KMS-11 (cell line): ENCODE measurements around the gene KRTAP10-9.
"Not testable (repeated sequence)": the region's sequence is repeated elsewhere in the genome, so short reads cannot be mapped to it uniquely, and the experiment has no call there.

Source experiments
- H2AFZ ChIP-seq: fragments of 200-600 bp; sonication (generic); 2 replicates; pipeline ENCODE4 v1.6.1; 2016; ENCODE audit warnings: antibody characterized with exemption, mixed run types, low read depth
- H3K27ac ChIP-seq: fragments of 200-600 bp; sonication (generic); 2 replicates; pipeline ENCODE4 v1.6.1; 2016; ENCODE audit warnings: mild to moderate bottlenecking, mixed run types
- H3K27me3 ChIP-seq: fragments of 200-600 bp; sonication (generic); 2 replicates; pipeline ENCODE4 v1.6.1; 2017; ENCODE audit warnings: mild to moderate bottlenecking, low read depth, mixed run types, moderate library complexity; ENCODE audit not compliant: insufficient read depth
- H3K36me3 ChIP-seq: fragments of 200-600 bp; sonication (generic); 2 replicates; pipeline ENCODE4 v1.6.1; 2017; ENCODE audit warnings: mild to moderate bottlenecking, mixed run types; ENCODE audit not compliant: insufficient read depth
- H3K4me1 ChIP-seq: fragments of 200-600 bp; sonication (generic); 2 replicates; pipeline ENCODE4 v1.6.1; 2016; ENCODE audit warnings: mild to moderate bottlenecking, low read depth, mixed run types; ENCODE audit not compliant: poor library complexity, severe bottlenecking
- H3K4me2 ChIP-seq: fragments of 200-600 bp; sonication (generic); 2 replicates; pipeline ENCODE4 v1.7.0; 2016; ENCODE audit warnings: mild to moderate bottlenecking, mixed run types
- H3K4me3 ChIP-seq: fragments of 200-600 bp; sonication (generic); IDR thresholded peaks from 2 replicates; pipeline ENCODE4 v1.6.1; 2017; ENCODE audit warnings: low read depth, low read length, mixed read lengths; ENCODE audit not compliant: insufficient read depth
- H3K79me2 ChIP-seq: fragments of 200-600 bp; sonication (generic); 2 replicates; pipeline ENCODE4 v1.6.1; 2016; ENCODE audit warnings: low read depth, mixed run types; ENCODE audit not compliant: insufficient read depth
- H3K9ac ChIP-seq: fragments of 200-600 bp; sonication (generic); 2 replicates; pipeline ENCODE4 v1.6.1; 2016; ENCODE audit warnings: mild to moderate bottlenecking, mixed run types
- H4K20me1 ChIP-seq: fragments of 200-600 bp; sonication (generic); 2 replicates; pipeline ENCODE4 v1.6.1; 2016; ENCODE audit warnings: mild to moderate bottlenecking, mixed run types; ENCODE audit not compliant: insufficient read depth
- CTCF ChIP-seq: fragments of 200-600 bp; sonication (generic); conservative IDR thresholded peaks from 2 replicates; pipeline ENCODE4 v1.6.1; 2017; ENCODE audit warnings: low read depth, mild to moderate bottlenecking, antibody characterized with exemption, low read length, moderate library complexity, mixed read lengths

Gene KRTAP10-9

GRCh38 chr21:44632067-44632466 is 5.2 kb downstream of the KRTAP10-9 start:
- Histone ChIP-seq H3K9ac (no peak overlapping the region), H3K27ac (no peak overlapping the region), H3K36me3 (no peaks in the 10 kb centered on the region), H3K4me2 (no peak overlapping the region), H2AFZ (no peak overlapping the region), H3K4me3 (no peak overlapping the region), H4K20me1 (no peaks in the 10 kb centered on the region), H3K4me1 (no peaks in the 10 kb centered on the region), H3K27me3 (peaks cover 12% of the 10 kb centered on the region; the same call in 1 of the 2 replicates), H3K79me2 (no peaks in the 10 kb centered on the region)
- no peak for TF ChIP-seq CTCF

DNA sequence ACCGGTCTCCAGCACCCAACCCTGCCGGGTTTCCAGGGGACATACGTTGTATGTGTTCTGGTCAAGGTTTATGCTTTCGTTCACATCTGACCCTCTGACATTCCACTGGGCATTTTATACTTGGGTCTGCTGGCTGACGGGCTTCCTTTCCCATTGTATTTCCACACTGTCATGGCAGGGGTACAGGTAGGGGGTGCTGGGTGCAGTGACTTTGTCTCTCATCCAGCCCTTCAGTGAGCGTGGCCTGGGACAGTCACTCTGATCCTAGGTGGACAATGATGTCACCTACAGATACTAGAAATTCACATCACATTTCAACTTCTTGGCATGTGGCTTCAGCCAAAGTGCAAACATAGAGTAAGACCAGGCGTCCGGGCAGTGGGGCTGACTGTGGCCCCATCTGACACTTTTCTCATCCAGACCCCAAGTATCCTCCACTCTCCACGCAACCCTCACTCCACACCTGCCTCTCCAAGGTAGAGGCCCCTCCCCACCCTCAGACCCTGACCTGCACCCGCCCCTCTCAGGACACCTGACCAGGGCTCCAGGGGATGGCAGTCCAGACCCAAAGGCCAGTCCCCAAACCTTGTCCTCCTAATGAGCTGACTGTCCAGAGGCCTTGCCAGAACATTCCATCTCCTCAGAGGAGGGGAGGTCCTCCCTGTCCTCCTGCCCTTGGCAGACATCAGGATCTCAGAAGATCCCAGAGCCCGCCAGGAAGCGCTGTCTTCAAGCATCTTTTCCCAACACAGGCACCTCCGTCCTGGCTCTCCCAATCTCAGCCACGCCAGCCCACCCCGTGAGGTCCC is 9.5 kb downstream of the KRTAP10-9 start:
- no peaks in the 10 kb centered on the region for H3K79me2 ChIP-seq
- H3K36me3 ChIP-seq, result no peaks in the 10 kb centered on the region
- no peak overlapping the region for H2AFZ ChIP-seq
- no peak overlapping the region for H3K4me3 ChIP-seq
- H3K9ac ChIP-seq, result no peak overlapping the region
- no peak for TF ChIP-seq CTCF
- H4K20me1 ChIP-seq, result no peaks in the 10 kb centered on the region
- no peaks in the 10 kb centered on the region for H3K4me1 ChIP-seq
- no peak overlapping the region for H3K27ac ChIP-seq
- H3K27me3 ChIP-seq, result peaks cover 15% of the 10 kb centered on the region; the same call in 1 of the 2 replicates
- no peak overlapping the region for H3K4me2 ChIP-seq

DNA sequence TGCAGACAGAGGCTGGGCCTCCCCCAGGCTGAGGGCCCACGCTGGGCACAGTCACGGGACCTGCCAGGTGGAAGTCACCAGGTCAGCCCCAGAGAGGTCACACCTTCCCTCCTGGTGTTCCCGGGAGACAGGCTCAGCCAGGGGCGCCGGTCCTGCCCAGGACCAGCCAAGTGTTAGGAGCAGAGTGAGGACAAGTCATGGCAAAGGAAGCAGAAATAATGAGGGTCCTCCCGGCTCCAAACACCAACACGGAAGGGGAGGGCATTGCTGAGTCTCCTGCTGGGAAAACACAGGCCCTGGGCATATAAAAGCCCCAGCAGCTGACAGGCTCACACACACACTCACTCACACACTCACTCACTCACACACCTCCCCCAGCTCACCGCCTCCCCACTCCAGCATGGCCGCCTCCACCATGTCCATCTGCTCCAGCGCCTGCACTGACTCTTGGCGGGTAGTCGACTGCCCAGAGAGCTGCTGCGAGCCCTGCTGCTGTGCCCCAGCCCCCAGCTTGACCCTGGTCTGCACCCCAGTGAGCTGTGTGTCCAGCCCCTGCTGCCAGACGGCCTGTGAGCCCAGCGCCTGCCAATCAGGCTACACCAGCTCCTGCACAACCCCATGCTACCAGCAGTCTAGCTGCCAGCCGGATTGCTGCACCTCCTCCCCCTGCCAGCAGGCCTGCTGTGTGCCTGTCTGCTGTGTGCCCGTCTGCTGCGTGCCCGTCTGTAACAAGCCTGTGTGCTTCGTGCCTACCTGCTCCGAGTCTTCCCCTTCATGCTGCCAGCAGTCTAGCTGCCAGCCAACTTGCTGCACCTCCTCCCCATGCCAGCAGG is 10.3 kb downstream of the KRTAP10-9 start, which contains the start of gene KRTAP10-10:
KRTAP10-10 (plus strand) TSS at position 339 of the 833 bp plus-strand sequence; CDS start at position 401, 62 bp downstream.
- H3K4me3 ChIP-seq, result no peak within 1 kb of the TSS
- no peaks in the 10 kb centered on the region for H3K4me1 ChIP-seq
- H3K9ac ChIP-seq, result no peak within 1 kb of the TSS
- H3K4me2 ChIP-seq, result no peak within 1 kb of the TSS
- no peaks in the 10 kb centered on the region for H3K36me3 ChIP-seq
- no peak for TF ChIP-seq CTCF
- no peak within 1 kb of the TSS for H2AFZ ChIP-seq
- H3K27ac ChIP-seq, result no peak within 1 kb of the TSS
- no peaks in the 10 kb centered on the region for H4K20me1 ChIP-seq
- H3K79me2 ChIP-seq, result no peaks in the 10 kb centered on the region
- peaks cover 22% of the 10 kb centered on the region; the same call in 1 of the 2 replicates for H3K27me3 ChIP-seq

- not testable (repeated sequence) for H3K36me3 ChIP-seq, H3K79me2 ChIP-seq, H2AFZ ChIP-seq, H3K27ac ChIP-seq, H4K20me1 ChIP-seq, H3K4me2 ChIP-seq, H3K9ac ChIP-seq, H3K4me3 ChIP-seq, H3K4me1 ChIP-seq
- peaks cover 28% of the 10 kb centered on the region; the same call in 1 of the 2 replicates for H3K27me3 ChIP-seq
Observed at GRCh38 chr21:44637851-44638348, 11.0 kb downstream of the KRTAP10-9 start.

- not testable (repeated sequence) for H3K9ac ChIP-seq, H3K4me2 ChIP-seq, H3K79me2 ChIP-seq, H3K27ac ChIP-seq, H2AFZ ChIP-seq, H3K4me1 ChIP-seq, H3K36me3 ChIP-seq, H4K20me1 ChIP-seq, H3K4me3 ChIP-seq
- peaks cover 36% of the 10 kb centered on the region; the same call in 1 of the 2 replicates for H3K27me3 ChIP-seq
Observed at GRCh38 chr21:44638506-44639330, 11.8 kb downstream of the KRTAP10-9 start.
